H1 (cell line): ENCODE results near the gene NMT1. TPM values are rescaled to one million over a fixed set of nuclear protein-coding genes. Genes with fewer than 3 reads are reported as not detected.

Experiments used
- CTCF ChIA-PET: fragments of 300-600 bp; sonication (Branson Sonifier 250); formaldehyde crosslinking; loops from one replicate; lab custom pipeline; 2021; ENCODE audit not compliant: partially characterized antibody; lab: Charles Lee
- POLR2A ChIA-PET: fragments of 300-600 bp; sonication (Branson Sonifier 250); formaldehyde crosslinking; loops from one replicate; lab custom pipeline; 2021; ENCODE audit warnings: inconsistent platforms; ENCODE audit not compliant: partially characterized antibody; lab: Charles Lee
- DNase-seq, 2 experiments: peaks; one replicate each; pipeline versions ENCODE4 v3.0.0 to v3.0.0-alpha.2; 2010 to 2022; ENCODE audit warnings: low spot score in 2 of 2, low read depth in 1 of 2, mixed read lengths in 1 of 2
- FAIRE-seq: peaks from 2 replicates; lab custom pipeline; 2011; peaks lifted over from hg19 to GRCh38; lab: Jason Lieb, UNC
- H2AFZ ChIP-seq: 2 replicates; pipeline ENCODE4 v1.8.1; 2012; ENCODE audit warnings: low read length, inconsistent platforms
- H2AK5ac ChIP-seq: 2 replicates; pipeline ENCODE4 v1.6.1; 2013; ENCODE audit warnings: low read depth, low read length
- H2BK120ac ChIP-seq: replicated peaks from 2 replicates; pipeline ENCODE3; 2013; ENCODE audit warnings: low read depth, low read length, inconsistent platforms
- H2BK12ac ChIP-seq: 2 replicates; pipeline ENCODE4 v1.6.1; 2013; ENCODE audit warnings: low read depth, low read length
- H2BK15ac ChIP-seq: 2 replicates; pipeline ENCODE4 v1.6.1; 2013; ENCODE audit warnings: low read length
- H2BK20ac ChIP-seq: 2 replicates; pipeline ENCODE4 v1.6.1; 2013; ENCODE audit warnings: low read length
- H2BK5ac ChIP-seq: 2 replicates; pipeline ENCODE4 v1.6.1; 2013; ENCODE audit warnings: low read depth, low read length
- H3K14ac ChIP-seq: 2 replicates; pipeline ENCODE4 v1.6.1; 2013; ENCODE audit warnings: inconsistent platforms; ENCODE audit not compliant: insufficient read length
- H3K18ac ChIP-seq: 2 replicates; pipeline ENCODE4 v1.6.1; 2013; ENCODE audit warnings: low read length; ENCODE audit errors: extremely low read depth
- H3K23ac ChIP-seq: 2 replicates; pipeline ENCODE4 v1.6.1; 2013; ENCODE audit warnings: inconsistent platforms; ENCODE audit not compliant: insufficient read length
- H3K23me2 ChIP-seq: 2 replicates; pipeline ENCODE4 v1.6.1; 2013; ENCODE audit warnings: low read depth, low read length
- H3K27ac ChIP-seq: 2 replicates; pipeline ENCODE4 v1.6.1; 2011; ENCODE audit warnings: low read depth, low read length, inconsistent platforms
- H3K27me3 ChIP-seq, 4 experiments: replicated peaks in 1 of 4; 1 replicate in 1 of 4; 2 replicates in 3 of 4; pipeline versions ENCODE4 v1.6.1 to v1.8.1; 2011 to 2013; ENCODE audit warnings: low read length in 3 of 4, mild to moderate bottlenecking in 3 of 4, inconsistent platforms in 2 of 4, mixed read lengths in 2 of 4, moderate library complexity in 1 of 4; ENCODE audit not compliant: control insufficient read depth in 3 of 4, insufficient read depth in 3 of 4; ENCODE audit errors: extremely low read depth in 1 of 4
- H3K36me3 ChIP-seq, 4 experiments: 2 replicates each; pipeline versions ENCODE4 v1.6.1 to v1.8.1; 2011 to 2013; ENCODE audit warnings: mild to moderate bottlenecking in 4 of 4, low read length in 3 of 4, moderate library complexity in 2 of 4, control low read depth in 1 of 4, inconsistent platforms in 1 of 4; ENCODE audit not compliant: insufficient read depth in 4 of 4, control insufficient read depth in 2 of 4
- H3K4ac ChIP-seq: replicated peaks from 2 replicates; pipeline ENCODE3; 2013; ENCODE audit warnings: low read length, low read depth, mixed read lengths, inconsistent platforms; ENCODE audit not compliant: insufficient read length
- H3K4me1 ChIP-seq, 4 experiments: replicated peaks in 1 of 4; 1 replicate in 1 of 4; 2 replicates in 3 of 4; pipeline versions ENCODE4 v1.6.1 to v1.8.1; 2011 to 2013; ENCODE audit warnings: low read length in 3 of 4, inconsistent platforms in 2 of 4, mixed read lengths in 1 of 4; ENCODE audit not compliant: insufficient read depth in 4 of 4, control insufficient read depth in 3 of 4
- H3K4me2 ChIP-seq, 2 experiments: 2 replicates each; pipeline versions ENCODE4 v1.6.1 to v1.8.1; 2011 to 2013; ENCODE audit warnings: low read depth in 2 of 2, low read length in 2 of 2, control low read depth in 1 of 2, inconsistent platforms in 1 of 2, mild to moderate bottlenecking in 1 of 2; ENCODE audit not compliant: insufficient read depth in 1 of 2
- H3K4me3 ChIP-seq, 4 experiments: fragments of 200-600, 300-600 bp in 1 of 4; sonication (generic), shearing (Covaris generic), sonication (Bioruptor Twin) in 1 of 4; 2 replicates each; pipeline versions ENCODE4 v1.5.1 to v1.8.1; 2011 to 2016; ENCODE audit warnings: low read length in 4 of 4, low read depth in 3 of 4, control low read depth in 2 of 4, inconsistent platforms in 2 of 4, mild to moderate bottlenecking in 2 of 4, mixed read lengths in 1 of 4, moderate library complexity in 1 of 4; ENCODE audit not compliant: insufficient read depth in 2 of 4; ENCODE audit errors: extremely low read depth in 1 of 4
- H3K56ac ChIP-seq: replicated peaks from 2 replicates; pipeline ENCODE3; 2013; ENCODE audit warnings: low read depth, mild to moderate bottlenecking, mixed read lengths, low read length, inconsistent platforms; ENCODE audit not compliant: insufficient read length
- H3K79me1 ChIP-seq: 2 replicates; pipeline ENCODE4 v1.6.1; 2013; ENCODE audit warnings: low read depth, low read length, control low read depth
- H3K79me2 ChIP-seq, 2 experiments: 2 replicates each; pipeline versions ENCODE4 v1.6.1 to v1.8.1; 2012 to 2013; ENCODE audit warnings: low read length in 2 of 2, mild to moderate bottlenecking in 2 of 2, inconsistent platforms in 1 of 2; ENCODE audit not compliant: insufficient read depth in 2 of 2, control insufficient read depth in 1 of 2
- H3K9ac ChIP-seq, 4 experiments: replicated peaks in 1 of 4; 1 replicate in 1 of 4; 2 replicates in 3 of 4; pipeline versions ENCODE4 v1.6.1 to v1.8.1; 2011 to 2013; ENCODE audit warnings: low read depth in 3 of 4, low read length in 3 of 4, control low read depth in 2 of 4, mild to moderate bottlenecking in 2 of 4, moderate library complexity in 2 of 4, inconsistent platforms in 1 of 4; ENCODE audit errors: extremely low read depth in 1 of 4
- H3K9me3 ChIP-seq, 2 experiments: 2 replicates each; pipeline versions ENCODE4 v1.6.1 to v1.8.1; 2012 to 2013; ENCODE audit warnings: mild to moderate bottlenecking in 2 of 2, moderate library complexity in 2 of 2, control low read depth in 1 of 2, inconsistent platforms in 1 of 2, low read depth in 1 of 2, low read length in 1 of 2, mixed read lengths in 1 of 2; ENCODE audit not compliant: insufficient read depth in 2 of 2
- H4K20me1 ChIP-seq, 2 experiments: replicated peaks in 1 of 2; 2 replicates each; pipeline versions ENCODE3 to v1.8.1; 2011 to 2013; ENCODE audit warnings: inconsistent platforms in 2 of 2, low read length in 2 of 2, mild to moderate bottlenecking in 1 of 2; ENCODE audit not compliant: insufficient read depth in 2 of 2, control insufficient read depth in 1 of 2
- H4K5ac ChIP-seq: 2 replicates; pipeline ENCODE4 v1.6.1; 2013; ENCODE audit warnings: low read length, low read depth, mixed read lengths, inconsistent platforms; ENCODE audit not compliant: insufficient read length
- H4K8ac ChIP-seq: 2 replicates; pipeline ENCODE4 v1.8.0; 2013; ENCODE audit warnings: mild to moderate bottlenecking, moderate library complexity, low read length, inconsistent platforms; ENCODE audit not compliant: insufficient read depth; ENCODE audit errors: extremely low read depth
- H4K91ac ChIP-seq: replicated peaks from 2 replicates; pipeline ENCODE3; 2013; ENCODE audit warnings: low read length, mixed read lengths, inconsistent platforms; ENCODE audit not compliant: insufficient read length
- CBX8 ChIP-seq: fragments of 300-800, 300-1000 bp; sonication (generic); IDR thresholded peaks from 2 replicates; pipeline ENCODE4 v1.7.1; 2016; ENCODE audit warnings: low read depth, low read length, borderline replicate concordance
- FOSL1 ChIP-seq: IDR thresholded peaks from 2 replicates; pipeline ENCODE4 v1.6.1; 2011; ENCODE audit warnings: mild to moderate bottlenecking, low read depth, low read length, moderate library complexity; ENCODE audit not compliant: insufficient read depth
- JUND ChIP-seq: IDR thresholded peaks from 2 replicates; pipeline ENCODE4 v1.6.1; 2011; ENCODE audit warnings: mild to moderate bottlenecking, improper control_type of control experiment, low read length
- PHF8 ChIP-seq: fragments of 200-600 bp; sonication (generic); conservative IDR thresholded peaks from 2 replicates; pipeline ENCODE4 v1.7.1; 2012; ENCODE audit warnings: low read depth, mild to moderate bottlenecking, inconsistent platforms, low read length, moderate library complexity
- WGBS, 2 experiments: shearing (Covaris generic) in 1 of 2; methylation state at CpG; one replicate each; pipeline versions ENCODE4 v1.1.6 to v1.1.7; 2013 to 2015; ENCODE audit warnings: low lambda C conversion rate in 2 of 2, mixed read lengths in 2 of 2, inconsistent platforms in 1 of 2, low coverage in 1 of 2, missing lambda C conversion rate in 1 of 2; ENCODE audit not compliant: insufficient replicate concordance in 2 of 2, insufficient coverage in 1 of 2, insufficient read length in 1 of 2; ENCODE audit errors: extremely low coverage in 1 of 2, missing lambda C conversion rate in 1 of 2; 5-methylcytosine and 5-hydroxymethylcytosine counted together
- polyA plus RNA-seq, 7 experiments: library from polyadenylated mRNA; depleted of rRNA in 3 of 7; stranded (reverse) in 5 of 7; unstranded in 2 of 7; fragments of >200 nt in 5 of 7; fragments of 200-250 nt in 2 of 7; gene quantifications; 1 replicate in 5 of 7; 2 replicates in 1 of 7; 4 replicates in 1 of 7; pipeline versions ENCODE4 v1.2.1 to v1.2.3, GENCODE V29; 2011 to 2013; ENCODE audit warnings: missing spikeins in 2 of 7, mixed read lengths in 2 of 7
- total RNA-seq: library from RNA; stranded (reverse); fragmentation: NEBNext Ultra II Directional; extraction: Animal tissue kit (Norgen Biotek cat#: 25700); gene quantifications from 2 replicates; pipeline ENCODE4 v1.2.1, GENCODE V29; 2021
- TF ChIP-seq, protein P1 (sequence below), 3 experiments: IDR thresholded peaks; 1 replicate in 2 of 3; 2 replicates in 1 of 3; pipeline versions ENCODE4 v1.5.1 to v1.6.1; 2011; ENCODE audit warnings: low read length in 3 of 3, mild to moderate bottlenecking in 3 of 3, inconsistent platforms in 2 of 3, low read depth in 1 of 3, moderate library complexity in 1 of 3; ENCODE audit not compliant: insufficient read depth in 1 of 3; ENCODE audit errors: control extremely low read depth in 1 of 3

The NMT1 gene
- total and polyA plus RNA-seq, 2 of the 8 experiments (the other 6 are each of a cell fraction or from before 2014, with no cell fraction given), result 42.9 to 149 TPM

- Histone ChIP-seq H3K4ac (no peak overlapping the region), H2BK5ac (no peak overlapping the region), H3K9me3 (no peaks in the 10 kb centered on the region), H2AFZ (no peak overlapping the region), H3K27ac (no peak overlapping the region), H2BK120ac (no peak overlapping the region), H3K4me3 (no peak overlapping the region), H3K79me1 (no peaks in the 10 kb centered on the region; the same call in 1 of the 2 replicates)
- WGBS, 2 experiments, result 87% methylated on average over 17 of the region's 17 CpGs; no CpG with 5 or more reads in 1 of the 2 experiments
- no peak for TF ChIP-seq PHF8
- TF ChIP-seq CBX8, result no peak
- TF ChIP-seq, protein P1, sequence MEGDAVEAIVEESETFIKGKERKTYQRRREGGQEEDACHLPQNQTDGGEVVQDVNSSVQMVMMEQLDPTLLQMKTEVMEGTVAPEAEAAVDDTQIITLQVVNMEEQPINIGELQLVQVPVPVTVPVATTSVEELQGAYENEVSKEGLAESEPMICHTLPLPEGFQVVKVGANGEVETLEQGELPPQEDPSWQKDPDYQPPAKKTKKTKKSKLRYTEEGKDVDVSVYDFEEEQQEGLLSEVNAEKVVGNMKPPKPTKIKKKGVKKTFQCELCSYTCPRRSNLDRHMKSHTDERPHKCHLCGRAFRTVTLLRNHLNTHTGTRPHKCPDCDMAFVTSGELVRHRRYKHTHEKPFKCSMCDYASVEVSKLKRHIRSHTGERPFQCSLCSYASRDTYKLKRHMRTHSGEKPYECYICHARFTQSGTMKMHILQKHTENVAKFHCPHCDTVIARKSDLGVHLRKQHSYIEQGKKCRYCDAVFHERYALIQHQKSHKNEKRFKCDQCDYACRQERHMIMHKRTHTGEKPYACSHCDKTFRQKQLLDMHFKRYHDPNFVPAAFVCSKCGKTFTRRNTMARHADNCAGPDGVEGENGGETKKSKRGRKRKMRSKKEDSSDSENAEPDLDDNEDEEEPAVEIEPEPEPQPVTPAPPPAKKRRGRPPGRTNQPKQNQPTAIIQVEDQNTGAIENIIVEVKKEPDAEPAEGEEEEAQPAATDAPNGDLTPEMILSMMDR (IDR thresholded peaks at IDR 0.05; ENCODE audit: control extremely low read depth in 1 of 3, insufficient read depth in 1 of 3, low read depth in 1 of 3, low read length in 3 of 3), result peak in 1 of 3 experiments; percentile 11; a peak in 1 of 4 replicates
- no peak for TF ChIP-seq JUND
- no peak for TF ChIP-seq FOSL1
- TF ChIP-seq, all 59 proteins: peak for 1
- Histone ChIP-seq H3K14ac (no peak overlapping the region), H2AK5ac (no peak overlapping the region), H4K20me1 (peaks cover 6 to 8% of the 10 kb centered on the region in 2 experiments), H2BK15ac (no peak overlapping the region), H3K27me3 (no peaks in the 10 kb centered on the region), H2BK20ac (no peak overlapping the region), H4K5ac (no peak overlapping the region), H3K4me2 (no peak overlapping the region), H3K79me2 (no peaks in the 10 kb centered on the region), H3K23ac (no peak overlapping the region), H3K56ac (no peak overlapping the region), H2BK12ac (no peak overlapping the region), H3K18ac (no peak overlapping the region), H3K36me3 (peaks cover 44 to 74% (median 61%) of the 10 kb centered on the region in 4 experiments), H3K4me1 (no peaks in the 10 kb centered on the region), H3K23me2 (no peaks in the 10 kb centered on the region), H4K91ac (no peak overlapping the region), H3K9ac (no peak overlapping the region), H4K8ac (no peak overlapping the region)
- ChIA-PET POLR2A (interaction anchor here (1.2 to 2.0 kb wide), 6 partner anchors 8 to 248 kb away, joined by 3 to 5 read pairs (median 4); no protein-coding TSS in a partner anchor), CTCF (interaction anchor here (0.6 to 8.1 kb wide), 17 partner anchors 7 to 204 kb away, joined by 3 to 67 read pairs (median 4); partner anchors contain the start of gene ACBD4)
- DNase-seq (no peak), FAIRE-seq (no peak)
These were observed 43.9 kb downstream of the NMT1 start for GRCh38 chr17:45104907-45105624.
